Coronary artery (tissue), 2 donors: ENCODE data around the gene SPTBN5.

Experiments
- DNase-seq: peaks from one replicate; pipeline ENCODE4 v3.0.0-alpha.2; 2017; ENCODE audit warnings: low spot score
- H3K27ac ChIP-seq, 2 donors: fragments of 200-600 bp; sonication (generic); one replicate each; pipeline ENCODE4 v1.5.1; 2016 to 2019
- H3K4me3 ChIP-seq: fragments of 200-600 bp; sonication (generic); 2 replicates; pipeline ENCODE4 v1.5.1; 2016; ENCODE audit warnings: mild to moderate bottlenecking, moderate library complexity
- CTCF ChIP-seq: fragments of 200-600 bp; sonication (generic); IDR thresholded peaks from one replicate; pipeline ENCODE4 v1.5.1; 2019; ENCODE audit warnings: antibody characterized with exemption

Gene SPTBN5

GRCh38 chr15:41858756-41859155 lies 35.1 kb downstream of the SPTBN5 start:
- Histone ChIP-seq H3K27ac (no peak overlapping the region), H3K4me3 (no peak overlapping the region)
- DNase-seq, result no peak
- TF ChIP-seq CTCF, result no peak

- DNase-seq, result no peak
- no peak overlapping the region for H3K4me3 ChIP-seq
- TF ChIP-seq CTCF, result no peak
Observed at GRCh38 chr15:41857316-41857715, 36.5 kb downstream of the SPTBN5 start.

GRCh38 chr15:41856716-41857115 lies 37.1 kb downstream of the SPTBN5 start:
- Histone ChIP-seq H3K27ac (no peak overlapping the region), H3K4me3 (no peak overlapping the region)
- TF ChIP-seq CTCF, result no peak
- DNase-seq, result no peak

More at GRCh38 chr15:41857316-41857715, 36.5 kb downstream of the SPTBN5 start:
- H3K27ac ChIP-seq, result no peak overlapping the region

- H3K4me3 ChIP-seq, result no peak overlapping the region
- H3K27ac ChIP-seq, result no peak overlapping the region
- no peak for TF ChIP-seq CTCF
- no peak for DNase-seq
Observed at GRCh38 chr15:41856262-41856661, 37.6 kb downstream of the SPTBN5 start.

- TF ChIP-seq CTCF, result no peak
- Histone ChIP-seq H3K27ac (no peak overlapping the region), H3K4me3 (no peak overlapping the region)
- DNase-seq, result no peak
Observed at GRCh38 chr15:41855261-41855961, 38.4 kb downstream of the SPTBN5 start.

GRCh38 chr15:41854443-41854842 lies 39.4 kb downstream of the SPTBN5 start:
- no peak overlapping the region for H3K4me3 ChIP-seq
- no peak for DNase-seq
- TF ChIP-seq CTCF, result no peak
- H3K27ac ChIP-seq, result no peak overlapping the region

GRCh38 chr15:41853831-41854230 lies 40.0 kb downstream of the SPTBN5 start:
- Histone ChIP-seq H3K4me3 (no peak overlapping the region), H3K27ac (no peak overlapping the region)
- no peak for TF ChIP-seq CTCF
- DNase-seq, result no peak
